GM18517 (cell line): Measurements from ENCODE around the gene MACC1.
"Not testable (repeated sequence)": the region's sequence is repeated elsewhere in the genome, so short reads cannot be mapped to it uniquely, and the experiment has no call there.

ENCODE experiments used
- ATAC-seq: cut with Tn5 transposase; IDR thresholded peaks from one replicate; pipeline ENCODE4 v1.9.1; 2021; ENCODE audit warnings: mild to moderate bottlenecking, moderate library complexity; ENCODE audit not compliant: unreplicated experiment

Gene MACC1

GRCh38 chr7:20133803-20134202, 83.4 kb downstream of the MACC1 start:
- ATAC-seq, result no peak

GRCh38 chr7:20132585-20132984, 84.6 kb downstream of the MACC1 start:
- no peak for ATAC-seq

GRCh38 chr7:20131776-20132175, 85.4 kb downstream of the MACC1 start:
- no peak for ATAC-seq

GRCh38 chr7:20129920-20130319, 87.3 kb downstream of the MACC1 start:
- no peak for ATAC-seq

- no peak for ATAC-seq
Observed at GRCh38 chr7:20128001-20128400, 89.2 kb downstream of the MACC1 start.

GRCh38 chr7:20126060-20126459, 91.1 kb downstream of the MACC1 start:
- ATAC-seq, result not testable (repeated sequence)

GRCh38 chr7:20124087-20124486, 93.1 kb downstream of the MACC1 start:
- ATAC-seq, result not testable (repeated sequence)

- ATAC-seq, result not testable (repeated sequence)
Observed at GRCh38 chr7:20122653-20123316, 94.4 kb downstream of the MACC1 start.

GRCh38 chr7:20122073-20122472, 95.1 kb downstream of the MACC1 start:
- no peak for ATAC-seq

GRCh38 chr7:20121404-20121803, 95.8 kb downstream of the MACC1 start:
- ATAC-seq, result no peak

- not testable (repeated sequence) for ATAC-seq
Observed at GRCh38 chr7:20120611-20121168, 96.5 kb downstream of the MACC1 start.

GRCh38 chr7:20116869-20117268, 100.3 kb downstream of the MACC1 start:
- no peak for ATAC-seq

GRCh38 chr7:20114468-20114867, 102.7 kb downstream of the MACC1 start:
- peak; percentile 89 for ATAC-seq

- peak; percentile 85 for ATAC-seq
Observed at GRCh38 chr7:20113427-20114027, 103.7 kb downstream of the MACC1 start.

- ATAC-seq, result no peak
Observed at GRCh38 chr7:20112696-20113095, 104.5 kb downstream of the MACC1 start.

- no peak for ATAC-seq
Observed at GRCh38 chr7:20111821-20112542, 105.2 kb downstream of the MACC1 start.

- no peak for ATAC-seq
Observed at GRCh38 chr7:20107582-20107981, 109.6 kb downstream of the MACC1 start.

- no peak for ATAC-seq
Observed at GRCh38 chr7:20104696-20105095, 112.5 kb downstream of the MACC1 start.

- ATAC-seq, result no peak
Observed at GRCh38 chr7:20102982-20103381, 114.2 kb downstream of the MACC1 start.

GRCh38 chr7:20095862-20096261, 121.3 kb downstream of the MACC1 start:
- ATAC-seq, result no peak

GRCh38 chr7:20095436-20095835, 121.7 kb downstream of the MACC1 start:
- ATAC-seq, result no peak

- ATAC-seq, result no peak
Observed at GRCh38 chr7:20089431-20089830, 127.8 kb downstream of the MACC1 start.
